Measurements from ENCODE around the gene ERICH4. TPM values are rescaled to one million over a fixed set of nuclear protein-coding genes. Genes with fewer than 3 reads are reported as not detected.

ERICH4 gene
- total and polyA plus RNA-seq, 2 of the 8 experiments (the other 6 are each of a cell fraction or from before 2014, with no cell fraction given): not detected

GRCh38 chr19:41420101-41420880, 22.7 kb upstream of the ERICH4 start:
- no peak overlapping the region for H2BK12ac ChIP-seq (ENCODE audit: low read depth, low read length)
- no peak overlapping the region for H2AFZ ChIP-seq (ENCODE audit: low read length)
- no peak overlapping the region for H3K23ac ChIP-seq (ENCODE audit: insufficient read length)
- no peak overlapping the region for H2BK120ac ChIP-seq (replicated peaks; ENCODE audit: low read depth, low read length)
- H3K9me3 ChIP-seq (ENCODE audit: insufficient read depth in 2 of 2, low read depth in 1 of 2, low read length in 1 of 2): no peaks in the 10 kb centered on the region
- H3K27ac ChIP-seq (ENCODE audit: low read depth, low read length): no peak overlapping the region
- H2BK15ac ChIP-seq (ENCODE audit: low read length): no peak overlapping the region
- no peaks in the 10 kb centered on the region for H3K23me2 ChIP-seq (ENCODE audit: low read depth, low read length)
- H3K79me2 ChIP-seq (ENCODE audit: control insufficient read depth in 1 of 2, insufficient read depth in 2 of 2, low read length in 2 of 2): no peaks in the 10 kb centered on the region
- no peak overlapping the region for H3K18ac ChIP-seq (ENCODE audit: extremely low read depth, low read length)
- H3K4me1 ChIP-seq (replicated peaks in 1 of 4; ENCODE audit: control insufficient read depth in 3 of 4, insufficient read depth in 4 of 4, low read length in 3 of 4): no peaks in the 10 kb centered on the region
- no peak for FAIRE-seq
- H3K56ac ChIP-seq (replicated peaks; ENCODE audit: insufficient read length, low read depth, low read length): no peak overlapping the region
- H3K14ac ChIP-seq (ENCODE audit: insufficient read length): no peak overlapping the region
- H3K4me3 ChIP-seq (ENCODE audit: extremely low read depth in 1 of 4, insufficient read depth in 2 of 4, low read depth in 3 of 4, low read length in 4 of 4): no peak overlapping the region
- TF ChIP-seq ZNF274 (IDR thresholded peaks at IDR 0.05; ENCODE audit: borderline replicate concordance, extremely low read depth, low read length) (no peak), BACH1 (IDR thresholded peaks at IDR 0.05; ENCODE audit: low read length) (no peak), NRF1 (IDR thresholded peaks at IDR 0.05; ENCODE audit: low read depth, low read length) (no peak), CHD2 (IDR thresholded peaks at IDR 0.05; ENCODE audit: low read length) (no peak), MAFK (IDR thresholded peaks at IDR 0.05; ENCODE audit: low read depth, low read length) (no peak), SIN3A (conservative IDR thresholded peaks at IDR 0.05 in 1 of 2, IDR thresholded peaks at IDR 0.05 in 1 of 2; ENCODE audit: low read depth in 1 of 2, low read length in 2 of 2) (no peak), CEBPB (IDR thresholded peaks at IDR 0.05; ENCODE audit: low read depth, low read length) (no peak), PHF8 (conservative IDR thresholded peaks at IDR 0.05; ENCODE audit: low read depth, low read length) (no peak)
- no peak for DNase-seq (ENCODE audit: low read depth in 1 of 2, low spot score in 2 of 2)
- H3K27me3 ChIP-seq (replicated peaks in 1 of 4; ENCODE audit: control insufficient read depth in 3 of 4, extremely low read depth in 1 of 4, insufficient read depth in 3 of 4, low read length in 3 of 4): no peaks in the 10 kb centered on the region
- H3K9ac ChIP-seq (replicated peaks in 1 of 4; ENCODE audit: extremely low read depth in 1 of 4, low read depth in 3 of 4, low read length in 3 of 4): no peak overlapping the region; a peak in 2 of 7 replicates
- no peak overlapping the region for H2BK5ac ChIP-seq (ENCODE audit: low read depth, low read length)
- H3K4ac ChIP-seq (replicated peaks; ENCODE audit: insufficient read length, low read depth, low read length): no peak overlapping the region
- no peak overlapping the region for H4K8ac ChIP-seq (ENCODE audit: extremely low read depth, insufficient read depth, low read length)
- WGBS, 2 experiments (ENCODE audit: extremely low coverage in 1 of 2, insufficient coverage in 1 of 2, insufficient read length in 1 of 2, insufficient replicate concordance in 2 of 2, low coverage in 1 of 2, low lambda C conversion rate in 2 of 2, missing lambda C conversion rate in 1 of 2): 89% methylated on average over 8 of the region's 8 CpGs; no CpG with 5 or more reads in 1 of the 2 experiments
- CTCF ChIA-PET (ENCODE audit: partially characterized antibody): interaction anchor here (0.6 to 1.1 kb wide), 6 partner anchors 12 to 1026 kb away, joined by 3 to 10 read pairs (median 3); no protein-coding TSS in a partner anchor
- POLR2A ChIA-PET (ENCODE audit: partially characterized antibody): interaction anchor here (0.6 to 2.8 kb wide), 5 partner anchors 11 to 712 kb away, joined by 3 to 9 read pairs (median 4); no protein-coding TSS in a partner anchor
- H2BK20ac ChIP-seq (ENCODE audit: low read length): no peak overlapping the region
- H3K36me3 ChIP-seq (ENCODE audit: control insufficient read depth in 2 of 4, insufficient read depth in 4 of 4, low read length in 3 of 4): peaks cover under 1 to 14% (median 3%) of the 10 kb centered on the region in 4 experiments; a peak in 6 of 8 replicates
- no peaks in the 10 kb centered on the region for H3K79me1 ChIP-seq (ENCODE audit: low read depth, low read length)
- no peak overlapping the region for H4K5ac ChIP-seq (ENCODE audit: insufficient read length, low read depth, low read length)
- no peak overlapping the region for H2AK5ac ChIP-seq (ENCODE audit: low read depth, low read length)
- H4K91ac ChIP-seq (replicated peaks; ENCODE audit: insufficient read length, low read length): no peak overlapping the region
- no peak overlapping the region for H3K4me2 ChIP-seq (ENCODE audit: insufficient read depth in 1 of 2, low read depth in 2 of 2, low read length in 2 of 2)
- H4K20me1 ChIP-seq (replicated peaks in 1 of 2; ENCODE audit: control insufficient read depth in 1 of 2, insufficient read depth in 2 of 2, low read length in 2 of 2): no peaks in the 10 kb centered on the region
